ENCODE measurements around the gene ODF4.

Gene ODF4

GRCh38 chr17:8350339-8350738 lies 10.7 kb downstream of the ODF4 start:
- H3K4me2 ChIP-seq (ENCODE audit: low read length), result no peak overlapping the region
- no peak overlapping the region for H3K9ac ChIP-seq (ENCODE audit: low read length)
- H3K4me1 ChIP-seq (ENCODE audit: low read length), result no peaks in the 10 kb centered on the region
- no peak overlapping the region for H3K27ac ChIP-seq (ENCODE audit: low read length)
- no peaks in the 10 kb centered on the region for H3K9me3 ChIP-seq (ENCODE audit: insufficient read depth, low read length)
- no peak overlapping the region for H2AFZ ChIP-seq (ENCODE audit: low read depth, low read length)
- H3K4me3 ChIP-seq (ENCODE audit: low read length), result no peak overlapping the region
- no peaks in the 10 kb centered on the region for H3K79me2 ChIP-seq (ENCODE audit: low read length)
- TF ChIP-seq CTCF (IDR thresholded peaks at IDR 0.05; ENCODE audit: low read depth, low read length) (no peak), EZH2phosphoT487 (IDR thresholded peaks at IDR 0.05; ENCODE audit: low read depth) (no peak)
- no peaks in the 10 kb centered on the region for H4K20me1 ChIP-seq (ENCODE audit: insufficient read depth, low read length)
- no peaks in the 10 kb centered on the region for H3K36me3 ChIP-seq (replicated peaks; ENCODE audit: low read depth, low read length)
- peaks cover 7% of the 10 kb centered on the region; the same call in 1 of the 2 replicates for H3K27me3 ChIP-seq (ENCODE audit: low read depth, low read length)

DNA sequence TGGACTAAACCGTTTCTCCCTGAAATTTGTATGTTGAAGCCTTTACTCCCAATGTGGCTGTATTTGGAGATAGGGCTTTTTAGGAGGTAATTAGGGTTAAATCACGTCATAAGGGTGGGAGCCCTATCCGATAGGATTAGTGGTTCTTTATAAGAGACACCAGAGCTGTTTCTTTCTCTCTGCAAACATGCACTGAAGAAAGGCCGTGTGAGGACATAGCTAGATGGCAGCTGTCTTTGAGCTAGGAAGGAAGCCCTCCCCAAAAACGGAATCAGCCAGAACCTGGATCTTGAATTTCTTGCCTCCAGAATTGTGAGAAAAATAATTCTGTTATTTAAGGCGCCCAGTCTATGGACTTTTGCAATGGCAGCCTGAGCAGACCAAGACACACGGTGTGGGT lies 14.1 kb downstream of the ODF4 start:
- H3K4me2 ChIP-seq (ENCODE audit: low read length), result no peak overlapping the region
- H3K27me3 ChIP-seq (ENCODE audit: low read depth, low read length), result no peaks in the 10 kb centered on the region

DNA sequence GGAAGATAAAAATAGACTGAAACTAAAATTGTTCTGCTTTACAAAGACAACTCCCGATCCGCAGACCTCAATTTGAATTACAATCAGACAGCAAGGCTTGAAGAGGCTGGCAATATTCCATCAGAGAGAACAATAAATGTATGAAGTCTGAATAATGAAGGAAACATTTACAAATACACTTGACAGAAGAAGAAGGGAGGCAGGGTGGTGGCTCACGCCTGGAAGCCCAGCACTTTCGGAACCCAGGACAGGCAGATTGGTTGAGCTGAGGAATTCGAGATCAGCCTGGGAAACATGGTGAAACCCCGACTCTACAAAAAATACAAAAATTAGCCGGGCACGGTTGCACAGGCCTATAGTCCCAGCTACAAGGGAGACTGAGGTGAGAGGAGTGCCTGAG lies 14.6 kb downstream of the ODF4 start:
- Histone ChIP-seq H3K79me2 (ENCODE audit: low read length) (no peaks in the 10 kb centered on the region), H3K27me3 (ENCODE audit: low read depth, low read length) (no peaks in the 10 kb centered on the region), H3K9me3 (ENCODE audit: insufficient read depth, low read length) (no peaks in the 10 kb centered on the region), H2AFZ (ENCODE audit: low read depth, low read length) (no peak overlapping the region), H4K20me1 (ENCODE audit: insufficient read depth, low read length) (no peaks in the 10 kb centered on the region), H3K27ac (ENCODE audit: low read length) (no peak overlapping the region), H3K36me3 (replicated peaks; ENCODE audit: low read depth, low read length) (no peaks in the 10 kb centered on the region), H3K9ac (ENCODE audit: low read length) (no peak overlapping the region), H3K4me1 (ENCODE audit: low read length) (no peaks in the 10 kb centered on the region), H3K4me2 (ENCODE audit: low read length) (no peak overlapping the region), H3K4me3 (ENCODE audit: low read length) (no peak overlapping the region)
- TF ChIP-seq CTCF (IDR thresholded peaks at IDR 0.05; ENCODE audit: low read depth, low read length), result no peak
- TF ChIP-seq EZH2phosphoT487 (IDR thresholded peaks at IDR 0.05; ENCODE audit: low read depth), result no peak

More for the DNA sequence above, 14.1 kb downstream of the ODF4 start:
- Histone ChIP-seq H3K27ac (ENCODE audit: low read length) (no peak overlapping the region), H3K9me3 (ENCODE audit: insufficient read depth, low read length) (no peaks in the 10 kb centered on the region), H3K4me1 (ENCODE audit: low read length) (no peaks in the 10 kb centered on the region), H3K4me3 (ENCODE audit: low read length) (no peak overlapping the region), H4K20me1 (ENCODE audit: insufficient read depth, low read length) (no peaks in the 10 kb centered on the region), H2AFZ (ENCODE audit: low read depth, low read length) (no peak overlapping the region), H3K79me2 (ENCODE audit: low read length) (no peaks in the 10 kb centered on the region), H3K9ac (ENCODE audit: low read length) (no peak overlapping the region), H3K36me3 (replicated peaks; ENCODE audit: low read depth, low read length) (no peaks in the 10 kb centered on the region)
- TF ChIP-seq EZH2phosphoT487 (IDR thresholded peaks at IDR 0.05; ENCODE audit: low read depth) (no peak), CTCF (IDR thresholded peaks at IDR 0.05; ENCODE audit: low read depth, low read length) (no peak)

- no peaks in the 10 kb centered on the region for H3K9me3 ChIP-seq (ENCODE audit: insufficient read depth, low read length)
- H3K9ac ChIP-seq (ENCODE audit: low read length), result no peak overlapping the region
- no peaks in the 10 kb centered on the region for H4K20me1 ChIP-seq (ENCODE audit: insufficient read depth, low read length)
- H3K79me2 ChIP-seq (ENCODE audit: low read length), result no peaks in the 10 kb centered on the region
- no peak overlapping the region for H3K4me3 ChIP-seq (ENCODE audit: low read length)
- H3K4me1 ChIP-seq (ENCODE audit: low read length), result no peaks in the 10 kb centered on the region
- no peak overlapping the region for H3K27ac ChIP-seq (ENCODE audit: low read length)
- H3K27me3 ChIP-seq (ENCODE audit: low read depth, low read length), result no peaks in the 10 kb centered on the region
- TF ChIP-seq EZH2phosphoT487 (IDR thresholded peaks at IDR 0.05; ENCODE audit: low read depth) (no peak), CTCF (IDR thresholded peaks at IDR 0.05; ENCODE audit: low read depth, low read length) (no peak)
- H2AFZ ChIP-seq (ENCODE audit: low read depth, low read length), result no peak overlapping the region
- no peaks in the 10 kb centered on the region for H3K36me3 ChIP-seq (replicated peaks; ENCODE audit: low read depth, low read length)
- no peak overlapping the region for H3K4me2 ChIP-seq (ENCODE audit: low read length)
These were observed 18.3 kb downstream of the ODF4 start for GRCh38 chr17:8357910-8358309.
